NT2/D1 (cell line): Measurements from ENCODE around the gene C10orf120.

ENCODE experiments used
- SUZ12 ChIP-seq: IDR thresholded peaks from 2 replicates; pipeline ENCODE4 v1.6.1; 2011; ENCODE audit not compliant: insufficient read length, insufficient read depth; ENCODE audit errors: extremely low read depth
- ZNF274 ChIP-seq: IDR thresholded peaks from 2 replicates; pipeline ENCODE4 v1.6.1; 2011; ENCODE audit warnings: mild to moderate bottlenecking, low read depth, low read length

- TF ChIP-seq ZNF274 (no peak), SUZ12 (no peak)
These were observed 16.4 kb upstream of the C10orf120 start for GRCh38 chr10:122716025-122716424.
